Measurements from ENCODE around the gene ZNF628.
A peak's percentile ranks its signal among the peaks of the same experiment; 100 is the strongest.

The ZNF628 gene

DNA sequence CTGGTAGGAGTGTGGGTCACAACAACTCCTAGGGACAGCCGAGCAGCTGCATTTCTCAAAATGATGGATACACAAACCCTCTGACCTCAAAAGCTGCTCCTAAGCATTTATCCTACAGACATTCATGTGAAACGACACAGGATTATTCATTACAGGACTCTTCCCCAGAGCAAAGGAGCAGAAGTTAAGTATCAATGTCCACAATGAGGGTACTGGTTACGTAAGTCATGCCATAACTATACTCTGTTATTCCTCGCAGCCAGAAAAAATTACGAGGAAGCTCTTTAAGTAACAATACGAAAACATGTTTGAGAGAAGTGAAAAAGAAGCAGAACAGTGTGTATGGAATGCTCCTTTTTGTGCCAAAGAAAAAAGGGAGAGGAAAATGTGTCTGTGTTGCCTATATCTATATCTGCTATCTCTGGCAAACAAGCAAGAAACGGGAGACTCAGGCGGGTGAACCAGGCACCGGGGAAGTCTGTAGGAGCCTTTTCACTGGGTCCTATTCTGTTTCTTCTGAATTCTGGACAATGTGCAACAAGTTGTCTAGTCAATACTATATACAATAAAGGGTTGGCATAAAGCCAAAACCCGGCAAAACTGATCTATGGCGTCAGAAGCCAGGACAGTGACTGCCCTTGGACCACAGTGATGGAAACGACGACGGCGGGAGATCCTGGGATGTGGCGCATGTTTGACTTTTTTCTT, 16.3 kb upstream of the ZNF628 start:
- Histone ChIP-seq H3K36me3 (ENCODE audit: control insufficient read depth, insufficient read depth, low read length) (peaks cover 1% of the 10 kb centered on the region), H3K4me1 (ENCODE audit: control insufficient read depth, insufficient read depth, low read length, poor library complexity, severe bottlenecking) (peaks cover 2% of the 10 kb centered on the region), H3K9me3 (ENCODE audit: control insufficient read depth, low read length) (no peaks in the 10 kb centered on the region), H3K27ac (ENCODE audit: low read depth, low read length, severe bottlenecking) (no peak overlapping the region), H3K4me3 (ENCODE audit: extremely low read depth, insufficient read depth, low read length, poor library complexity, severe bottlenecking) (peak overlapping the region; percentile 66)
- 78 to 87% methylated on average over 11 to 14 of the region's 16 CpGs for WGBS, 2 experiments (ENCODE audit: insufficient coverage in 2 of 2)

DNA sequence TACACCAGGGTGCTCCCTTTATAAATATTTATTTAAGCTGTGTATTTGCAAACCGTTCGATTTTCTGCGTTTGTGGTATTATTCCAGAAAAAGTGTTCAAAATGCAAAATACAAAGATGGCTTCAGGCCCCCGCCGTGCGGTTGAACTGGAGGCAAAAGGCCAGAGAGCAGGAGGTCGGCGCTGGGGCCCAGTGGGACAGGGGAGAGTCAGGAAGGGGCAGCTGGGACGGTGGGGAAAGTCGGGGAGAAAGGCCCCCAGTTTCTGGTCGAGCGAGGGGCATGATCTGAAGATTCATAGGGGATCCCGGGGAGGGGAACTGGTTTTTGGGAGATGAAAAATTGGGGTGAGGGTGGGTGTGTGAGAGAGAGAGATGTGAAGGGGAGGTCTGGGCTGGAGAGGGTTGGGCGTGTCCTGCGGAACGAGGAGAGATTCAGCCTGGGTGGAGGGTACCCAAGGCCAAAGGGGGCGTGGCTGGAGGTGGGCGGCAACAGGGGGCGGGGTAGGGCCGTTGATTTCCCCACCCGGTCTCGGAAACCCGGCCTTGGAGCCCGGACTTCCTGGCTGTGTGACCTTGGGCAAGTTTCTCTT, 15.7 kb upstream of the ZNF628 start:
- Histone ChIP-seq H3K4me3 (ENCODE audit: extremely low read depth, insufficient read depth, low read length, poor library complexity, severe bottlenecking) (peak overlapping the region; percentile 66), H3K27ac (ENCODE audit: low read depth, low read length, severe bottlenecking) (peak overlapping the region; percentile 88), H3K9me3 (ENCODE audit: control insufficient read depth, low read length) (no peaks in the 10 kb centered on the region), H3K36me3 (ENCODE audit: control insufficient read depth, insufficient read depth, low read length) (no peaks in the 10 kb centered on the region), H3K4me1 (ENCODE audit: control insufficient read depth, insufficient read depth, low read length, poor library complexity, severe bottlenecking) (peaks cover 2% of the 10 kb centered on the region)
- WGBS, 2 experiments (ENCODE audit: insufficient coverage in 2 of 2) = 12 to 16% methylated on average over 23 to 24 of the region's 24 CpGs

DNA sequence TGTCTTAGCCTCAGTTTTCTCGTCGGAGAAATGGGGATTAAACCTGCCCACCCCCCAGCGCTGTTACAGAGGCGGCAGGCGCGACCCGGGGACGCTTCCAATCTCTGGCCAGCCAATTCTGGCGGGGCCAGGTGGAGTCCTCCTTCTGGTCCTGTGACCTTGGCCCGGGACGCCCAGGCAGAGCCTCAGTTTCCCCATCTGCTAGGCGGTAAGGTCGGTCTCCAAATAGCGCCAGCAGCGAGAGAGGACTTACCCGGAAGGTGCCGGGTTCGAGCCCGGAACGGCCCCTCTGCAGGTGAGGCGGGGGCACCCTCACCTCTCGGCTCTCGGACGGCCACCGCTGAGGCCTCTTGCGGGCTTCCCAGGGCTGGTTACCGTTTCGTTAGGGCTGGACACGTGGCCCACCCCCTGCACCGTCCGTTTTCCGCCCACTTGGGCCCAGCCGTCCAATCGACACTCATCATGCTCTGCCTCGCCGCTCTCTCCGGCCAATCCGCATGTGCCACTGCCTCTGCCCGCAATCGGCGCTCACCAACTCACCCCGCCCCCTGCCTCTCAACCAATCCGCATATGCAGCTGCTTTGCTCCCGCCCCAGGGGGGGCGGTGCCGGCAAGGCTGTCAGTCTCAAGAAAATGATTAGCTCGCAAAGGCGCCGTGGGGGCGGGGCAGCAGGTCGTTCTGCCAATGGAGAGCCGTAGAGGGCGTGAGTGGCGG, 15.0 kb upstream of the ZNF628 start, which contains the start of gene ISOC2:
ISOC2 (minus strand) TSS at position 384 of the 715 bp plus-strand sequence. CDS start 5,156 bp downstream, outside the sequence.
- Histone ChIP-seq H3K36me3 (ENCODE audit: control insufficient read depth, insufficient read depth, low read length) (no peaks in the 10 kb centered on the region), H3K9me3 (ENCODE audit: control insufficient read depth, low read length) (no peaks in the 10 kb centered on the region), H3K4me1 (ENCODE audit: control insufficient read depth, insufficient read depth, low read length, poor library complexity, severe bottlenecking) (peaks cover 2% of the 10 kb centered on the region), H3K4me3 (ENCODE audit: extremely low read depth, insufficient read depth, low read length, poor library complexity, severe bottlenecking) (peak within 1 kb of the TSS; percentile 66), H3K27ac (ENCODE audit: low read depth, low read length, severe bottlenecking) (peak within 1 kb of the TSS; percentile 88)
- 1 to 2% methylated on average over 42 to 45 of the region's 54 CpGs for WGBS, 2 experiments (ENCODE audit: insufficient coverage in 2 of 2)

DNA sequence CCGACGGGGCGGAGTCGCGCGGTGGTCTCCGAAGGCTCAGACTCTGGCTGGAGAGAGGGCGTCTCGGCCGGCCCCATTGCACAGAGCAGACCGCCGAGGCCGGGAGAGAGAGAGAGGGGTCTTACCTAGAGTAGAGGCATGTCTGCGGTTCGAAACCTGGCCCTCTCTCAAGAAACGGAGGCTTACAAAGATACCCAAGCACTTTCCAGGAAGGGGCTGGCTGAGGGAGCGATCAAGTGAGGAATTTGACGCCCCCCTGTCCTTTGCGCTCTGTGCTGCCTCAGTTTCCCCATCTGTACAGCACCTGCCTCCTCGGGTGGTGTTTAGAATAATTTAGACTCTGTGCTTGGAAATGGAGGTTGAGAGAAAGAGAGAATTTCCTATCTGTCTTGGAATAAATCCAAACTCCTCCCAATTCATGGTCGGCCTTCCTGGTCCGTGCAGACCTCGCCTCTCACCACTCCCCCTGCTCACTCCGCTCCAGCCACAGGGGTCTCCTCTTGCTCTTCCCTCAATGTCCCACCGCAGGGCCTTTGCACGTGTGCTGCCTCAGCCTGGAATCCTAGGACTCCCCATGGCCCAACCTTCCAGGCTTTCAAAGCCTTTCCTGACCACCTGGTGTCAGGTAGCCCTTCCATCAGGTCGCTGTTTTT, 14.3 kb upstream of the ZNF628 start:
- Histone ChIP-seq H3K36me3 (ENCODE audit: control insufficient read depth, insufficient read depth, low read length) (no peaks in the 10 kb centered on the region), H3K4me3 (ENCODE audit: extremely low read depth, insufficient read depth, low read length, poor library complexity, severe bottlenecking) (peak overlapping the region; percentile 66), H3K9me3 (ENCODE audit: control insufficient read depth, low read length) (no peaks in the 10 kb centered on the region), H3K4me1 (ENCODE audit: control insufficient read depth, insufficient read depth, low read length, poor library complexity, severe bottlenecking) (peaks cover 2% of the 10 kb centered on the region), H3K27ac (ENCODE audit: low read depth, low read length, severe bottlenecking) (no peak overlapping the region)
- WGBS, 2 experiments (ENCODE audit: insufficient coverage in 2 of 2) = 21 to 30% methylated on average over 15 to 23 of the region's 27 CpGs

- H3K4me3 ChIP-seq (ENCODE audit: extremely low read depth, insufficient read depth, low read length, poor library complexity, severe bottlenecking) = no peak overlapping the region
- H3K4me1 ChIP-seq (ENCODE audit: control insufficient read depth, insufficient read depth, low read length, poor library complexity, severe bottlenecking) = peaks cover 2% of the 10 kb centered on the region
- no peak overlapping the region for H3K27ac ChIP-seq (ENCODE audit: low read depth, low read length, severe bottlenecking)
- WGBS, 2 experiments (ENCODE audit: insufficient coverage in 2 of 2) = 64 to 100% methylated on average over 6 of the region's 11 CpGs
- no peaks in the 10 kb centered on the region for H3K9me3 ChIP-seq (ENCODE audit: control insufficient read depth, low read length)
- no peaks in the 10 kb centered on the region for H3K36me3 ChIP-seq (ENCODE audit: control insufficient read depth, insufficient read depth, low read length)
These were observed 13.7 kb upstream of the ZNF628 start for GRCh38 chr19:55462722-55463121.

DNA sequence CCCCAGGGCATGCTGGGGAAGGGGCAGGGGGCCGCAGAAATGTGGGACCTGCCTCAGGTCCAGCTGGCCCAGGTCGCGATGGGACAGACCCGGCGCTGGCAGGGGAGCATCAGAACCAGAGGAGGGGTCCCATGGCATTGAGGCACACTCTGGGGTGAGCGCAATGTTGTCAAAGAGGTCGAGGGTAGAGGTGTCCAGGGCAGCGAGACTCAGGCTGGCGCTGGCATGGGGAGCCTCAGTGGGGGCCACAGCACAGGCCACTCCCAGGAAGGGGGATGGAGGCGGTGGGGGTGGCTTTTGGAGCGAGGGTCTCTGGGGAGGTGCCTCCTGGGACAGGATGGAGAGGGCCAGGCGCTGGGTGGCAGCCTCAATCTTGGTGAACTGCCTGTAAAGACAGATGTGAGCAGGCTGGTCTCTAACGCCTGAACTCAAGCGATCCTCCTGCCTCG, 12.8 kb upstream of the ZNF628 start:
- no peaks in the 10 kb centered on the region for H3K9me3 ChIP-seq (ENCODE audit: control insufficient read depth, low read length)
- H3K4me1 ChIP-seq (ENCODE audit: control insufficient read depth, insufficient read depth, low read length, poor library complexity, severe bottlenecking) = peaks cover 2% of the 10 kb centered on the region
- 68 to 75% methylated on average over 13 to 15 of the region's 15 CpGs for WGBS, 2 experiments (ENCODE audit: insufficient coverage in 2 of 2)
- no peak overlapping the region for H3K4me3 ChIP-seq (ENCODE audit: extremely low read depth, insufficient read depth, low read length, poor library complexity, severe bottlenecking)
- no peaks in the 10 kb centered on the region for H3K36me3 ChIP-seq (ENCODE audit: control insufficient read depth, insufficient read depth, low read length)
- H3K27ac ChIP-seq (ENCODE audit: low read depth, low read length, severe bottlenecking) = no peak overlapping the region

GRCh38 chr19:55464039-55464661, 12.3 kb upstream of the ZNF628 start:
- Histone ChIP-seq H3K9me3 (ENCODE audit: control insufficient read depth, low read length) (no peaks in the 10 kb centered on the region), H3K4me3 (ENCODE audit: extremely low read depth, insufficient read depth, low read length, poor library complexity, severe bottlenecking) (no peak overlapping the region), H3K4me1 (ENCODE audit: control insufficient read depth, insufficient read depth, low read length, poor library complexity, severe bottlenecking) (peaks cover 2% of the 10 kb centered on the region), H3K36me3 (ENCODE audit: control insufficient read depth, insufficient read depth, low read length) (no peaks in the 10 kb centered on the region), H3K27ac (ENCODE audit: low read depth, low read length, severe bottlenecking) (no peak overlapping the region)
- 68% methylated on average over 19 of the region's 23 CpGs for WGBS, 2 experiments (ENCODE audit: insufficient coverage in 2 of 2)

- Histone ChIP-seq H3K9me3 (ENCODE audit: control insufficient read depth, low read length) (no peaks in the 10 kb centered on the region), H3K27ac (ENCODE audit: low read depth, low read length, severe bottlenecking) (no peak within 1 kb of the TSS), H3K36me3 (ENCODE audit: control insufficient read depth, insufficient read depth, low read length) (no peaks in the 10 kb centered on the region), H3K4me3 (ENCODE audit: extremely low read depth, insufficient read depth, low read length, poor library complexity, severe bottlenecking) (no peak within 1 kb of the TSS), H3K4me1 (ENCODE audit: control insufficient read depth, insufficient read depth, low read length, poor library complexity, severe bottlenecking) (peaks cover 2% of the 10 kb centered on the region)
- 27 to 32% methylated on average over 10 to 11 of the region's 14 CpGs for WGBS, 2 experiments (ENCODE audit: insufficient coverage in 2 of 2)
These were observed 11.8 kb upstream of the ZNF628 start, which contains the start of gene C19orf85 for GRCh38 chr19:55464662-55465054. Gene C19orf85 (minus strand): TSS chr19:55464751. CDS start chr19:55464554, 197 bp downstream.

DNA sequence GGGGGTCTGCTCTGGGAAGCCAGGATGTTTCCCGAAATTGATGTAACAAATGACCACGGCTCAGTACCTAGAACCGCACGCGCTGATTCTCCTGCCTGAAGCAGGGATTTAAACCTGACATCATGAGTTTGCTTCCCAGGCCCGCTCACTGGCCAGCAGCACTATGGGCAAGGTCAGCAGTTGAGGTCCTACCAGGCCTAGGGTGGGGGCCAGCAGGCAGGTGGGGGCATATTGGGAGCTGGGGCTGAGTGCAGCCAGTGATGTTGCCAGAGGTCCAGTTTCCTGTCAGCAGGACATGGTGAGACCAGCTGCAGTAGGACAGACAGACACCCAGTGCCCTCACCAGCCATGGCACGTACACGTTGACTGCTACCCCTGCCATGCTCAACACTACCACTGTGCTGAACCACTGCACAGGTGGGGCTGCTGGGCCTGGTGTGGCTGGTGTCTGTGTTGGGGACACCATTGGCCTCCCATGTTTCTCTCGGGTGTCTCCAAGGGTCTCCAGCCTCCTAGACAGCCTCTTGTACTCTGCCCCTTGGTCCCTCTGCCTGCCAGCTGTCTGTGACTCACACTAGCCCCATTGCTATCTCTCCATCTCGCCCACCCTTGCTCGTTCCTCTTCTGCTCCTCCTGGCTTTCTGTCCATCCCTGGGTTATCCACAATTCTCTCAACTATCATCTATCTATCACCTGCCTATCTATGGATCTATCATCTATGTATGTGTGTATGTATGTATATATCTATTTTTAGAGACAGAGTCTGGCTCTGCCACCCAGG, 10.8 kb upstream of the ZNF628 start:
- WGBS, 2 experiments (ENCODE audit: insufficient coverage in 2 of 2) = 79 to 83% methylated on average over 8 to 10 of the region's 11 CpGs
- Histone ChIP-seq H3K36me3 (ENCODE audit: control insufficient read depth, insufficient read depth, low read length) (no peaks in the 10 kb centered on the region), H3K4me1 (ENCODE audit: control insufficient read depth, insufficient read depth, low read length, poor library complexity, severe bottlenecking) (peaks cover 2% of the 10 kb centered on the region)

More for the DNA sequence above, 10.8 kb upstream of the ZNF628 start:
- Histone ChIP-seq H3K9me3 (ENCODE audit: control insufficient read depth, low read length) (no peaks in the 10 kb centered on the region), H3K27ac (ENCODE audit: low read depth, low read length, severe bottlenecking) (no peak overlapping the region), H3K4me3 (ENCODE audit: extremely low read depth, insufficient read depth, low read length, poor library complexity, severe bottlenecking) (no peak overlapping the region)
